Measurements from ENCODE around the gene PTPRH.
A peak's percentile ranks its signal among the peaks of the same experiment; 100 is the strongest.

Gene PTPRH

DNA sequence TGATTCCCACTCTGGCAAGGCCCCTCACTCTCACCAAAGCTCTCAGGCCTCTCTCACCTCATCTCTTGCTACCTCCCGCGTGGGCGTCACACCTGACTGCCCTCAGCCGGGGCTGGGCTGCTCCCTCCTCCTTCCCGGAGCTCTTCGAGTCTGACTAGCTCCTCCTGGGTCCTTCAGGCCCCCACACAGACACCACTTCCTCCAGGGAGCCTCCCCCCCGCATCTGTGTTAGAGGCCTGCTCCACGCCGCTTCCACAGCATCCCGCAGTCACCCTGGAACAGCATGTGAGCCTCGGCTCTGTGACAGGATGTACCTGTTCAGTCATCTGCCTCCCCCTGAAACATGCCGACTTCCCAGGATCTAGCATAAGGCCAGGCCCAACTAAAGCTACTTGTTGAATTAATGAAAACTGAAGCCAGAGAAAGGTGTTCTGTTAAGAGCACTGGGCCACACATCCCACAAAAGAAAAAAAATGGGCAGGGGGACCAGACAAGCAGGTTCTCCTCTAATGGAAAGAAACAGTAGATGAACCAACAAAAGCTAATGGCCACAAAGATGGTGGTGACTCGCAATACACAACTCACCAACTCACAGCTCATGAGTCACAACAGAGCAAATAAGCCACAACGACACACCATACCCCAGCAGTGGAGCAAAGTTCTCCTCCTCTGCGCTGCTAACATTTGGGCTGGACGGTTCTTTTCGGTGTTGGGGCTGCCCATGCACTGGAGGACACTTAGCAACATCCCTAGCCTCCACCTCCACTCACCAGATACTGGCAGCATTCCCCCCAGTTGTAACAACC lies 46.5 kb upstream of the PTPRH start:
- Histone ChIP-seq H3K4me1 (ENCODE audit: control insufficient read depth in 1 of 2, insufficient read depth in 1 of 2, low read depth in 1 of 2, low read length in 1 of 2) (peaks cover 78 to 82% of the 10 kb centered on the region in 2 experiments), H3K36me3 (no peaks in the 10 kb centered on the region), H3K27me3 (no peaks in the 10 kb centered on the region), H3K9me3 (no peaks in the 10 kb centered on the region), H3K4me3 (ENCODE audit: low read depth in 1 of 2, low read length in 1 of 2) (peak overlapping the region; percentile 86 to 88), H3K27ac (peak overlapping the region; percentile 93)
- TF ChIP-seq, protein P1, sequence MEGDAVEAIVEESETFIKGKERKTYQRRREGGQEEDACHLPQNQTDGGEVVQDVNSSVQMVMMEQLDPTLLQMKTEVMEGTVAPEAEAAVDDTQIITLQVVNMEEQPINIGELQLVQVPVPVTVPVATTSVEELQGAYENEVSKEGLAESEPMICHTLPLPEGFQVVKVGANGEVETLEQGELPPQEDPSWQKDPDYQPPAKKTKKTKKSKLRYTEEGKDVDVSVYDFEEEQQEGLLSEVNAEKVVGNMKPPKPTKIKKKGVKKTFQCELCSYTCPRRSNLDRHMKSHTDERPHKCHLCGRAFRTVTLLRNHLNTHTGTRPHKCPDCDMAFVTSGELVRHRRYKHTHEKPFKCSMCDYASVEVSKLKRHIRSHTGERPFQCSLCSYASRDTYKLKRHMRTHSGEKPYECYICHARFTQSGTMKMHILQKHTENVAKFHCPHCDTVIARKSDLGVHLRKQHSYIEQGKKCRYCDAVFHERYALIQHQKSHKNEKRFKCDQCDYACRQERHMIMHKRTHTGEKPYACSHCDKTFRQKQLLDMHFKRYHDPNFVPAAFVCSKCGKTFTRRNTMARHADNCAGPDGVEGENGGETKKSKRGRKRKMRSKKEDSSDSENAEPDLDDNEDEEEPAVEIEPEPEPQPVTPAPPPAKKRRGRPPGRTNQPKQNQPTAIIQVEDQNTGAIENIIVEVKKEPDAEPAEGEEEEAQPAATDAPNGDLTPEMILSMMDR (IDR thresholded peaks at IDR 0.05), result no peak

DNA sequence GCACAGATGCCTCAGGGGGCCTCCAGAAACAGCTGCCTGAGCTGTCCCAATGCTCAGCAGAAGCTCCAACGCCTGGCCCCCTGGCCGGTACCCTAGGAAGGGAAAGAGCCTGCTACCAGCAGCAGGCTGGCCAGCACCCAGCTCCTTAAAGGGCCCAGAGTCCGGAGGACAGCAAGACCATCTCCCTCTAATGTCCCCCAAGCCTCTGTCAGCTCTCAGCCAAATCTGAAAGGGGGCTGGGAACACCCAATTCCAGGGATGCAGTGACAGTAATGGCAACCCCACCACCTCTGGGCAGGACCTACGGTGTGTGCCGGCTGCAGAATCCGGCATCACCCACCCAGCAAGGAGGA lies 45.3 kb upstream of the PTPRH start:
- peaks cover 86 to 87% of the 10 kb centered on the region in 2 experiments for H3K4me1 ChIP-seq (ENCODE audit: control insufficient read depth in 1 of 2, insufficient read depth in 1 of 2, low read depth in 1 of 2, low read length in 1 of 2)
- peaks cover 4% of the 10 kb centered on the region for H3K36me3 ChIP-seq
- peak overlapping the region; percentile 67 to 88 for H3K4me3 ChIP-seq (ENCODE audit: low read depth in 1 of 2, low read length in 1 of 2)
- H3K9me3 ChIP-seq, result no peaks in the 10 kb centered on the region
- H3K27ac ChIP-seq, result peak overlapping the region; percentile 93
- no peaks in the 10 kb centered on the region for H3K27me3 ChIP-seq
- TF ChIP-seq, protein P1 (IDR thresholded peaks at IDR 0.05), result no peak

DNA sequence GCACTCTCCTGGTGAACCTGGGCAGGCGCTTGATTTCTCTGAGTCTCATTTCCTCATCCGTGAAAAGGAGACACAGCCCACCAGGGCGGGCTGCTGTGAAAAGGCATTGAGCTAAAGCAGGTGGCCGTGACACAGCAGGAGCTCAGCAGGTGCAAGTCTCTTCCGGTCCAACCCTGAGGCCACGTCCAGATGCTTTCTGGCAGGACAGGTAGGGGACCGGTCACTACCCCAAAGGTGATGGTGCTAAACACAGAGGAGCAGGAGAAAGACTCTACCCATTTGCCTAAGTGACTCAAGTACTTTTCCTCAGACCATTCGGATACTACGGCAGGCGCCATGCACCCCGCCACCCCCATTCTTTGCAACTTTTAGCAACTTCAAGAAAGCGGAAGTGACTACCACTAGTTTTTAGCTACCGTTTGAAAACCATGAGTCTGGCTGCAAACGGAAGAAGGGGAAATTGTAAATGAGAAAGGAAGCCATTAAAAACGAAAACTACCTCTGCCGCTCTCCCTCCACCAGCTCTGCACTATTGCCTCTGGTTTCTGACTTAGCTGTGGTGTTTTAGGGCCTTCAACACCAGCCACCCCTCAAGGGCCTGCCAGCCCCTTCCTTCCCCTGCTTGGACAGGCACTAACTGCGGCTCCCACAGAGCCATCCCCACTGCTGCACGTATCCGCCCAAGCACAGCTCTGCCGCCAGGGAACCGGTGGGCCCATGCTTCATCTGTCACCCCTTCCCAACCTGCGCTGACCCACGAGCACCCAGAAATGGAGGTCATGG lies 44.7 kb upstream of the PTPRH start:
- peak overlapping the region; percentile 93 for H3K27ac ChIP-seq
- H3K9me3 ChIP-seq, result no peaks in the 10 kb centered on the region
- H3K4me3 ChIP-seq (ENCODE audit: low read depth in 1 of 2, low read length in 1 of 2), result peak overlapping the region; percentile 67 to 88
- H3K36me3 ChIP-seq, result peaks cover 4% of the 10 kb centered on the region
- no peaks in the 10 kb centered on the region for H3K27me3 ChIP-seq
- peaks cover 81 to 83% of the 10 kb centered on the region in 2 experiments for H3K4me1 ChIP-seq (ENCODE audit: control insufficient read depth in 1 of 2, insufficient read depth in 1 of 2, low read depth in 1 of 2, low read length in 1 of 2)
- TF ChIP-seq, protein P1 (IDR thresholded peaks at IDR 0.05), result no peak

DNA sequence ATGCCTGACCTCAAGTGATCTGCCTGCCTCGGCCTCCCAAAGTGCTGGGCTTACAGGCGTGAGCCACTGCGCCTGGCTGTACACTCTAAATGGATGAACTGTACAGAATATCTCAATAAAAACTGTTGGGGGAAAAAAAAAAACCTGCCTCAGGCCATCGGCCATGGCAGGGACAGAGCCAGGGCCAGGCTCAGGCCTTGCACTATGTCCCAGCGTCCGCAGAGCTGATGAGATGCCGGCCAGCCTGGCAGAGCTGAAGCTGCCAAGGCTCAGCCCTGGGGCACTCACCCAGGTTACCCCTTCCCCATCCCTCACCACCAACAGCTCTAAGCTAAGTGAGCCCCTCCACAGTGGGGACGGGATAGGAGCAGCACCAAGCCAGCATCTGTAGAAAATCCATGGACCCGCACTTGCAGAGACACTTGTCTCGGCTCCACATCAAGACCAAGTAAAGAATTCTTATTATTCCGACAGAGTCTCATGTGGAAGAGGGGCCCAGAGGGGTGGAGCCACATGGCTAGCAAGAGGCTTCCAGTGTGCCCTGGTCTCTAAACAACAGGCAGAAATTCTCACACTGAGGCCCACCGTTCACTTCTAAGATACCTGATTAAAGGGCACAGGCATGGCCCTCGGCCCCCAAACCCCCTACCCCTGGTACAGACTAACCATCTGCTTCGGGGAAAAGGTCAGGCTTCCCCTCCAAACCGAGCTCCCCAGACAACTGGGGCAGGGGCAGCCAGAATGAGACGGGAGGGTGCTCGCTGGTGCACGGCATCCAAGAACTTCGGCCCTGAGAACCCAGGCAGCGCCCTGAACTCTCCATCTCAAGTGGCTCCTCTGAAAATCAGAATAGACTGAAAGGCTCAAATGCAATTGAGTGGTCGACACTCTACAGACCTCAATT lies 43.7 kb upstream of the PTPRH start:
- Histone ChIP-seq H3K4me1 (ENCODE audit: control insufficient read depth in 1 of 2, insufficient read depth in 1 of 2, low read depth in 1 of 2, low read length in 1 of 2) (peaks cover 80 to 89% of the 10 kb centered on the region in 2 experiments), H3K4me3 (ENCODE audit: low read depth in 1 of 2, low read length in 1 of 2) (peak overlapping the region; percentile 67 to 88), H3K27ac (peak overlapping the region; percentile 93)

More for the DNA sequence above, 43.7 kb upstream of the PTPRH start:
- TF ChIP-seq, protein P1 (IDR thresholded peaks at IDR 0.05), result no peak
- Histone ChIP-seq H3K9me3 (no peaks in the 10 kb centered on the region), H3K27me3 (no peaks in the 10 kb centered on the region), H3K36me3 (peaks cover 11% of the 10 kb centered on the region)
